Loucy (cell line): ENCODE data around the gene OVAAL.

Experiments used
- CTCF ChIP-seq: fragments of 200-600 bp; sonication (generic); conservative IDR thresholded peaks from 2 replicates; pipeline ENCODE4 v1.5.1; 2014; ENCODE audit warnings: mild to moderate bottlenecking, antibody characterized with exemption, low read length
- EZH2phosphoT487 ChIP-seq: fragments of 200-600 bp; IDR thresholded peaks from 2 replicates; pipeline ENCODE4 v1.6.1; 2018; ENCODE audit warnings: antibody characterized with exemption, mild to moderate bottlenecking, moderate library complexity, borderline replicate concordance

- TF ChIP-seq EZH2phosphoT487 (no peak), CTCF (no peak)
These were observed 29.8 kb upstream of the OVAAL start for GRCh38 chr1:180528868-180529470.
